Measurements from ENCODE around the gene LRRC31. TPM values are rescaled to one million over a fixed set of nuclear protein-coding genes. Genes with fewer than 3 reads are reported as not detected.

LRRC31 gene
- total RNA-seq, 1 donor from 2014 or later, result not detected

- DNase-seq (ENCODE audit: extremely low read depth, low read depth, low spot score), result no peak
These were observed 5.5 kb downstream of the LRRC31 start for GRCh38 chr3:169864270-169864669.

- peak; percentile 64 for DNase-seq (ENCODE audit: extremely low read depth, low read depth, low spot score)
These were observed 6.3 kb downstream of the LRRC31 start for GRCh38 chr3:169863458-169863899.

- no peak for DNase-seq (ENCODE audit: extremely low read depth, low read depth, low spot score)
These were observed 7.9 kb downstream of the LRRC31 start for GRCh38 chr3:169861871-169862270.

- DNase-seq (ENCODE audit: extremely low read depth, low read depth, low spot score), result no peak
These were observed 11.9 kb downstream of the LRRC31 start for GRCh38 chr3:169857811-169858210.

GRCh38 chr3:169855514-169855913, 14.2 kb downstream of the LRRC31 start:
- no peak for DNase-seq (ENCODE audit: extremely low read depth, low read depth, low spot score)

- DNase-seq (ENCODE audit: extremely low read depth, low read depth, low spot score), result no peak
These were observed 19.1 kb downstream of the LRRC31 start for GRCh38 chr3:169850618-169851017.

- no peak for DNase-seq (ENCODE audit: extremely low read depth, low read depth, low spot score)
These were observed 21.0 kb downstream of the LRRC31 start for GRCh38 chr3:169848741-169849140.

GRCh38 chr3:169847896-169848295, 21.8 kb downstream of the LRRC31 start:
- no peak for DNase-seq (ENCODE audit: extremely low read depth, low read depth, low spot score)

GRCh38 chr3:169846458-169847193, 23.1 kb downstream of the LRRC31 start:
- DNase-seq (ENCODE audit: extremely low read depth, low read depth, low spot score), result no peak

- no peak for DNase-seq (ENCODE audit: extremely low read depth, low read depth, low spot score)
These were observed 26.8 kb downstream of the LRRC31 start for GRCh38 chr3:169842960-169843359.

- no peak for DNase-seq (ENCODE audit: extremely low read depth, low read depth, low spot score)
These were observed 28.6 kb downstream of the LRRC31 start for GRCh38 chr3:169841171-169841570.

GRCh38 chr3:169838511-169839030, 31.2 kb downstream of the LRRC31 start:
- DNase-seq (ENCODE audit: extremely low read depth, low read depth, low spot score), result no peak

GRCh38 chr3:169836942-169837275, 32.8 kb downstream of the LRRC31 start:
- DNase-seq (ENCODE audit: extremely low read depth, low read depth, low spot score), result no peak

GRCh38 chr3:169836078-169836941, 33.4 kb downstream of the LRRC31 start:
- DNase-seq (ENCODE audit: extremely low read depth, low read depth, low spot score), result no peak

- DNase-seq (ENCODE audit: extremely low read depth, low read depth, low spot score), result no peak
These were observed 34.2 kb downstream of the LRRC31 start for GRCh38 chr3:169835533-169835932.

GRCh38 chr3:169827712-169828111, 42.0 kb downstream of the LRRC31 start:
- DNase-seq (ENCODE audit: extremely low read depth, low read depth, low spot score), result no peak

- no peak for DNase-seq (ENCODE audit: extremely low read depth, low read depth, low spot score)
These were observed 44.4 kb downstream of the LRRC31 start for GRCh38 chr3:169825316-169825715.

- DNase-seq (ENCODE audit: extremely low read depth, low read depth, low spot score), result no peak
These were observed 46.8 kb downstream of the LRRC31 start for GRCh38 chr3:169822983-169823382.

- no peak for DNase-seq (ENCODE audit: extremely low read depth, low read depth, low spot score)
These were observed 47.2 kb downstream of the LRRC31 start for GRCh38 chr3:169822540-169822939.

GRCh38 chr3:169822091-169822490, 47.6 kb downstream of the LRRC31 start:
- DNase-seq (ENCODE audit: extremely low read depth, low read depth, low spot score), result no peak

- DNase-seq (ENCODE audit: extremely low read depth, low read depth, low spot score), result no peak
These were observed 51.4 kb downstream of the LRRC31 start for GRCh38 chr3:169818316-169818715.
